ENCODE measurements around the gene FPR1. TPM values are rescaled to one million over a fixed set of nuclear protein-coding genes. Genes with fewer than 3 reads are reported as not detected.
A peak's percentile ranks its signal among the peaks of the same experiment; 100 is the strongest.

FPR1 gene
- total and polyA plus RNA-seq, 4 donors, result 2.8 to 558 (median 48.8) TPM

- peaks cover 0 to 10% (median 0%) of the 10 kb centered on the region in 4 donors for H3K9me3 ChIP-seq (ENCODE audit: control insufficient read depth in 4 of 4, insufficient read depth in 3 of 4, low read length in 3 of 4)
- ATAC-seq (ENCODE audit: insufficient read depth, low FRiP score), result peak; percentile 90
- peak overlapping the region in 1 of 2 donors; percentile 36 for H3K9ac ChIP-seq (ENCODE audit: insufficient read depth in 1 of 2, low read length in 2 of 2)
- H3K4me3 ChIP-seq, result no peak overlapping the region
- peak; percentile 91 to 97 (median 94) for DNase-seq
- no peak for TF ChIP-seq CTCF (IDR thresholded peaks at IDR 0.05; ENCODE audit: control extremely low read depth, extremely low read depth)
- peaks cover 0 to 3% (median 0%) of the 10 kb centered on the region in 3 donors for H3K27me3 ChIP-seq (ENCODE audit: control insufficient read depth in 3 of 3, insufficient read depth in 3 of 3, low read length in 2 of 3)
- H3K36me3 ChIP-seq (ENCODE audit: control insufficient read depth in 4 of 4, insufficient read depth in 4 of 4, low read length in 4 of 4), result no peaks in the 10 kb centered on the region
- peak overlapping the region; percentile 71 to 92 for H3K27ac ChIP-seq (ENCODE audit: low read depth in 1 of 2, low read length in 1 of 2)
- H3K4me1 ChIP-seq (ENCODE audit: control insufficient read depth in 5 of 5, insufficient read depth in 5 of 5, low read length in 5 of 5), result peaks cover 0 to 40% (median 10%) of the 10 kb centered on the region in 5 donors
- WGBS, 2 donors, result 57 to 62% methylated on average over 20 of the region's 20 CpGs
These were observed 47.5 kb upstream of the FPR1 start for GRCh38 chr19:51799034-51799773.

- H3K36me3 ChIP-seq (ENCODE audit: control insufficient read depth in 4 of 4, insufficient read depth in 4 of 4, low read length in 4 of 4), result no peaks in the 10 kb centered on the region
- no peak overlapping the region for H3K9ac ChIP-seq (ENCODE audit: insufficient read depth in 1 of 2, low read length in 2 of 2)
- no peak overlapping the region for H3K4me3 ChIP-seq
- H3K9me3 ChIP-seq (ENCODE audit: control insufficient read depth in 4 of 4, insufficient read depth in 3 of 4, low read length in 3 of 4), result peaks cover 0 to 13% (median 0%) of the 10 kb centered on the region in 4 donors
- no peak overlapping the region for H3K27ac ChIP-seq (ENCODE audit: low read depth in 1 of 2, low read length in 1 of 2)
- DNase-seq (no peak), ATAC-seq (ENCODE audit: insufficient read depth, low FRiP score) (no peak)
- 58 to 61% methylated on average over 3 of the region's 3 CpGs for WGBS, 2 donors
- peaks cover 0 to 40% (median 10%) of the 10 kb centered on the region in 5 donors for H3K4me1 ChIP-seq (ENCODE audit: control insufficient read depth in 5 of 5, insufficient read depth in 5 of 5, low read length in 5 of 5)
- TF ChIP-seq CTCF (IDR thresholded peaks at IDR 0.05; ENCODE audit: control extremely low read depth, extremely low read depth), result no peak
- peaks cover 0 to 3% (median 0%) of the 10 kb centered on the region in 3 donors for H3K27me3 ChIP-seq (ENCODE audit: control insufficient read depth in 3 of 3, insufficient read depth in 3 of 3, low read length in 2 of 3)
These were observed 46.4 kb upstream of the FPR1 start for GRCh38 chr19:51798062-51798461.

DNA sequence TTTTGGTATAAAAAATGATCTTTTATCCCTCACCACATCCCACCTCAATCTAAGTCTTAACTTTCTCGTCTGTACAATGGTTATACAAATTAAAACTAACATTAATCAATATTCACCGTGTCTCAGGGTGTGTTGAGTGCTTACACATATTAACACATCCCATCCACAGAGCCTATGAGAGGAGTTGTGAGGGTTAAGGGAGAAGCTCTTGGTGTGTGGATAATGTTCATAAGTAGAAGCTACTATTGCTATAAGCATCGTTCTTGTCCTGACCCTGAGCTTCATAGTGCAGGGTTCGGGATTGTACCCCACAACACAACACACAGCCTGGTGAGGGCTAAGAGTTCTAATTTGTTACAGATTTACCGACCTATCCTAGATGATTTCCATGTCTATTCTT lies 45.8 kb upstream of the FPR1 start:
- TF ChIP-seq CTCF (IDR thresholded peaks at IDR 0.05; ENCODE audit: control extremely low read depth, extremely low read depth), result no peak
- Histone ChIP-seq H3K9ac (ENCODE audit: insufficient read depth in 1 of 2, low read length in 2 of 2) (no peak overlapping the region), H3K36me3 (ENCODE audit: control insufficient read depth in 4 of 4, insufficient read depth in 4 of 4, low read length in 4 of 4) (no peaks in the 10 kb centered on the region), H3K4me1 (ENCODE audit: control insufficient read depth in 5 of 5, insufficient read depth in 5 of 5, low read length in 5 of 5) (peaks cover 0 to 40% (median 10%) of the 10 kb centered on the region in 5 donors), H3K4me3 (no peak overlapping the region), H3K9me3 (ENCODE audit: control insufficient read depth in 4 of 4, insufficient read depth in 3 of 4, low read length in 3 of 4) (peaks cover 0 to 13% (median 0%) of the 10 kb centered on the region in 4 donors), H3K27ac (ENCODE audit: low read depth in 1 of 2, low read length in 1 of 2) (no peak overlapping the region), H3K27me3 (ENCODE audit: control insufficient read depth in 3 of 3, insufficient read depth in 3 of 3, low read length in 2 of 3) (peaks cover 0 to 3% (median 0%) of the 10 kb centered on the region in 3 donors)
- WGBS, 2 donors, result 73 to 83% methylated on average over 5 of the region's 5 CpGs
- ATAC-seq (ENCODE audit: insufficient read depth, low FRiP score) (no peak), DNase-seq (no peak)

Measured in lung (tissue), 12 donors.